Measurements from ENCODE around the gene FLNB. TPM values are rescaled to one million over a fixed set of nuclear protein-coding genes. Genes with fewer than 3 reads are reported as not detected.

FLNB gene
- total RNA-seq, 1 donor from 2014 or later = 303 TPM

DNA sequence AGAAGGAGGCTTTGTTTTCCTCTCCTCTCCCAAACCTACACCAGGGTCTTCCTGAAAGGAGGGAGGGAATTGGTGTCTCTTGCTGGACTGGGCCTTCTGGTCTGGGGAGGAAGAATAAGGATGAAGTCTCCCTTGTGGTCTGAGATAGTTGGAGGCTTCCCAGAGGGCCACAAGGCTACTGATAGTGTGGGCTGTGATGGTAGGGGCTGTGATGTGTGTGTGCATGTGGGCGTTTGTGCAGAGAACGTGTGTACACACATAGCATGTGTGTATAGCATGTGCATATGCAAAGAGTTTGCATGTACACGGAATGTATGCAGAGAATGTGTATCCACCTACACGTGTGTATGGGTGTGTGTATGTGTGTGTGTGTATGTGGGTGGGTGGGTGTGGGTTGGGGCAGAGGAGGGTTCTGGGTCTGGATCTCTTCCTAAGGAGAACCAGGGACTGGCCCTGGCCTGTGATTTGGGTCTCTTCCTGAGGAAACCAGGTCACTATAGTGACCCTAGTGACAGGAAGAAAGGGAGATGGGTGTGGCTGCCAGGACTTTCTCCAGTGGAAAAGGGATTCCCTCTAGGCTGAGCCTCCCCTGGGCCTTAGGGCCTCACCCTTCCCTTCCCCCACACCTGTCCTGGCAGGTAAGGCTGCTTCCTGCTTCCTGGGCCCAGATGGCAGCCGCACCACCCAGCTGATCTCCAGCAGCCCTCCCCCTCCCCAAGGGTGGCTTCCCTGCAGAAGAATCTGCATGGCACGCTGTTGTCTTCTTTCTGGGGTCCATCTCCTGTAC is 1.7 kb downstream of the FLNB start:
- DNase-seq (ENCODE audit: low spot score) = peak; percentile 82

DNA sequence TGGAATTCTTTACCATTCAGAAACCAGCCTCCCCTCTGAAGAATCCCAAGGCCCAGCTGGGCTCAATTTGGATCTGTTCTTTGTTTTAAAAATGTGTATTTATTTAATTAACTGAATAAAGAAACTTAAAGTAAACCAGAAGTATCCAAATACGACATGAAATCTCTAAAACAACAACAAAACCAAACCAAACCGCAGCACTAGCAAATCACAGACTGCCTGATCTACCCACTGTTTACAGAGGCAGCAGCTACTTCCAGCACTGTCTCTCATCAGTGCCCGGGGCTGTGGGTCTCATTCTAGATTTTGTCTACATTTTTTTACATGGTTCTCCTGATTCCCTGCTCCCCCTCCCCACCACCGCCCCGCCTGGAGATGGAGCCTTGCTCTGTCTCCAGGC is 2.3 kb downstream of the FLNB start:
- no peak for DNase-seq (ENCODE audit: low spot score)

DNA sequence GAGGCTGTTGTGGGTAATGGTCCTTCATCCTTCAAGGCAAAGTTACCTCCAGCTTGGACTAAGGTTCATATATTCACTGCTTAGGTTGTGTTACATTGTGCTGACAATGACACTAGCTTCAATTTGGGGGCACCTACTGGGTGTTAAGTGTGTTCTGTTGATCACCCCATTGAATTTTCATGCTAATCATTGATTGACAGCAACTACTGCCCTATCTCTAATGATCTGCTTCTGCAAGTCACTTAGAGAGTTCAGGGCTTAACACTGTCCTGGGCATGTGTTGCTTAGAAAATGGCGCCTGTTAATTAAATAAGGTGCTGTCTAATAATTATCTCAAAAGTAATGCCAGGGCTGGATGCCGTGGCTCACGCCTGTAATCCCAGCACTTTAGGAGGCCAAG is 3.4 kb downstream of the FLNB start:
- DNase-seq (ENCODE audit: low spot score) = no peak

DNA sequence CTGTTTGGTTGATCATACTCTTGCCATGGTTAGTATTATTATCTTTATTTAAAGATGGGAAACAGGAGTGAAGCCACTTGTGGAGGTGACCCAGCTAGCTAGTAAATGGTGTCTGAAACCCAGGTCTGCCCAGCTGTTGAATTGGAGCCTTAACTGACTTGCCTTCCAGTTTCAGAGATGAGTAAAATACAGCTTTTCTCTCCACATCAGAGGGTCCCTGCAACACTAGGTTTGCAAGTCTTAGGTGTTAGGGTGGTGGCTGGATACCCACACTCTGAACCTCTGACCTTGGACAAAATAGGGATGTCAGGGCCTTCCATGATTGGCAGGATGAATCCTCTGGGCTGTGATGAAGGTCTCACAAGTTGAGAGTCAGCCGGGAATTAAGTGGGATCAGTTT is 4.1 kb downstream of the FLNB start:
- no peak for DNase-seq (ENCODE audit: low spot score)

DNA sequence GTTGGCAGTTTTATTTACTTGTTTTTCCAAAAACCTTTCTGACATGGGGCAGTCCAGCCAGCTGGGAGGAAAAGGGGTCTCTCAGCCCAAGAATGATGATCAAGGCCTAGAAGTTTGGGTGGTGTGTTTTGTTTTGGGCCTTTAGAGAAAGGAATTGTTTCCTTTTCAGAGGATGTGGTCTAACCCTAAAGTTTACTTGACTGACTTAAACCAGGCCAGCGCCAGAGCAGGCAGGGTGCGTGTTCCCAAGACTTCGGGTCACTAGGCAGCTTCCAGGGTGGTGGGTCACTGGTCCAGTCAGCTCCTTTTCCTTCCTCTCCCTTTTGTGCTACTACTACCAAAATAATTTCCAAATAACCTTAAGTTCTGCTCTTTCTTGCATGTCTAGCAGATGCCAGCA is 4.9 kb downstream of the FLNB start:
- DNase-seq (ENCODE audit: low spot score) = no peak

DNA sequence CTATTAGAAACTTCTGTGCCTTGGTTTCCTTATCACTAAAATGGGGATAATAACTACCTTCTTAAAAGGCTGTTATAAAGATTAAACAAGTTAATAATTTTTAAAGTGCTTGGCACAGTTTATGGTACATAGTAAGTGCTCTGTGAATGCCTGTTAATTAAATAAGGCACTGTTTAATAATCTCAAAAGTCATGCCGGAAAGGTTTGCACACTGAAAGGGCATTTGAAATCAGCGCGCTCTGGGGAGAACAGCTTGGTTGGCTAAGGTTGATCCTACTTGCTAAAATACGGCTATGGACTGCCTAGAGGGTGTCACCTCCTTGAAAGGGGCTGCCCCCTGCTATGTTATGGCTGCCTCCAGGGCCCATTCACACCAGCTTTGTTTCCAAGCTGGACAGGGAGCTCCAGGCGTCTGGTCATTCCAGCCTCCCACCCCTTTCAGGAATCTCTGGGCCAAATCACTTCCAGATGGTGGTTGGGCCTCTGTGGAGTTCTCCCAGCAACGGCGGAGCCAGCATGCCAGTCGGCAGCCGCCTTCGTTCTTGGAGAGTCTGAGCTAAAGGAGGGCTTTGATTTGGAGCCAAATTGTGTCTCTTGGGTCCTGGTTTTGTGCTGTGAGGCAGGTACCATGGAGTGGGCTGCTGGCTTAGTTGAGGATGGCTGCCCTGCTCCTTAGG is 5.9 kb downstream of the FLNB start:
- DNase-seq (ENCODE audit: low spot score) = peak; percentile 64

DNA sequence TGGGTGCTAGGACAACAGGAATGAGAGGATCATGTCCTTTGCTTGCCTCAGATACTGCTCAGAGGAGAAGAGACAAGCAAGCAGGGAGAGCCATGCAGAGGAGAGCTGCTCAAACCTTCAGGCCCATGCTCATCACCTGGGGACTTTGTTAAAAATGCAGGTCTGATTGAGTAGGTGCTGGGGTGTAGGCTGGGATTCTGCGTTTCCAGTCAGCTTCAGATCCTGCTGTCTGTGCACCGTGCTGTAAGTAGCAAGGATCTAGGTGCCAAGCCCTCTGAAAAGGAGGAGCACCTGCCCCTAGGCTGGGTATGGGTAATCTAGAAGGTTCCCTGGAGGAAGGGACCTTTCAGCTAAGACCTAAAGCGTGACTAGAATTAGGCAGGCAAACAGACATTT is 7.3 kb downstream of the FLNB start:
- DNase-seq (ENCODE audit: low spot score) = no peak

DNA sequence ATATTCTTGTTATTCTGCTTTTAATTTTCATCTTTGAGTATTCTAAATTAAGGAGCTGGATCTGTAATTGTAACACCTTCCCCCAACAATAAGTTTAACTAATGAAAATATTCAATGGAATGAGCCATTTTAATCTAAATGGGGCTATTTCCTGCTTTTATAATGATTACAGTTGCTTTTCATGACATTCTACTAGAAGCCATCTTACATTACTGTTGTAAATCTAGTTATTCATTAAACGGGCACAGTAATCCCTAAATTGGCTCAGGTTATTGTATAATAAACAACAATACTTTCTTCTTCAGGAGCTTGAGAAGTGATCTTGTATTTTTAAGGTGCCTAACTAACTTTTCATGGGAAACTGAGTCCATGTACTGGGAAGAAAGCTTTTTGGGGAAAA is 8.5 kb downstream of the FLNB start:
- no peak for DNase-seq (ENCODE audit: low spot score)

DNA sequence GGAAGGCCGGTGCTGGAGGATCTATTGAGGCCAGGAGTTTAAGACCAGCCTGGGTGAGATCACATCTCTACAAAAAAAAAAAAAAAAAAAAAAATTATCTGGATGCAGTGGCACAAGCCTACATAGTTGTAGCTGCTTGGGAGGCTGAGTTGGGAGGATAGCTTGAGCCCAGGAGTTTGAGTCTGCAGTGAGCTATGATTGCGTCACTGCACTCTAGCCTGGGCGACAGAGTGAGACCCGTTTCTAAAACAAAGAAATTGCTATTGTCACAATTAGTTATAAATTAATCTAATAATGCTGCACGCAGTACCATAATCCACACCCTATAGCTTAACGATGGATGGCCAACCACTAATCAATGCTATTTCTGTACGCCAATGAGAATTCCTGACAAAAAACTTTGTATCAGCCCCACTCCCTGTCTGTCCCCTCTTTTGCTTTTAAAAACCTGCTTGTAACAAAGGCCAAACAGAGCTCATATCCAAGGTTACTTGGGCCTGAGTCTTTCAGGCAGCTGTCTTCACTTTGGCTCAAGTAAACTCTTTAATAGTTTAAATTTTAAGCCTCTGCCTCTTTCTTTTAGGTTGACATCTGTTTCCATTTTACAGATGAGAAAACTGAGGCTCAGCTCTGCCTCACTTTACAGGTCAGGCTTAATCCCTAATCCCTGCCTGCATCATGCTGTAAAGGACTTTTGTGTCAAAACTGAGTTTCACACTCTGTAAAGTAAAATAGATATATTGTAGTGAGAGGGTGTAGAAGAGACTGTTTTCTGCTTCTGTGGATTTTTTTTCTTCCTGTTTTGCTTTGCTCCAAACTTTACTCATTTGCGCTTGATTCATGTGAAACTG is 10.9 kb downstream of the FLNB start:
- no peak for DNase-seq (ENCODE audit: low spot score)

DNA sequence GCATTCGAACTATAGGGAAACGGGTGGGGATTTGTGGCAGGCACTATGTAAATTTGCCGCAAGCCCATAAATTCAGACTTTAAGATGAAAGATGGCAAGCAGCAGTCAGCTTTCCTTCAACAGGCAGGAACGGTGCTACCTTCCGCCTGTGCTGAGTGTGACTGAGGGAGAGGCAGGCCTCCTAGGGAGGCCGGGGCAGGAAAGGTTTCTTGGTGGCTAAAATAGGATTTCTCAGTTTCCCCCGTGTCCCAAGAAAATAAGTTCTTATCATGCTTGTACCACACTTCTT is 12.5 kb downstream of the FLNB start:
- no peak for DNase-seq (ENCODE audit: low spot score)

DNA sequence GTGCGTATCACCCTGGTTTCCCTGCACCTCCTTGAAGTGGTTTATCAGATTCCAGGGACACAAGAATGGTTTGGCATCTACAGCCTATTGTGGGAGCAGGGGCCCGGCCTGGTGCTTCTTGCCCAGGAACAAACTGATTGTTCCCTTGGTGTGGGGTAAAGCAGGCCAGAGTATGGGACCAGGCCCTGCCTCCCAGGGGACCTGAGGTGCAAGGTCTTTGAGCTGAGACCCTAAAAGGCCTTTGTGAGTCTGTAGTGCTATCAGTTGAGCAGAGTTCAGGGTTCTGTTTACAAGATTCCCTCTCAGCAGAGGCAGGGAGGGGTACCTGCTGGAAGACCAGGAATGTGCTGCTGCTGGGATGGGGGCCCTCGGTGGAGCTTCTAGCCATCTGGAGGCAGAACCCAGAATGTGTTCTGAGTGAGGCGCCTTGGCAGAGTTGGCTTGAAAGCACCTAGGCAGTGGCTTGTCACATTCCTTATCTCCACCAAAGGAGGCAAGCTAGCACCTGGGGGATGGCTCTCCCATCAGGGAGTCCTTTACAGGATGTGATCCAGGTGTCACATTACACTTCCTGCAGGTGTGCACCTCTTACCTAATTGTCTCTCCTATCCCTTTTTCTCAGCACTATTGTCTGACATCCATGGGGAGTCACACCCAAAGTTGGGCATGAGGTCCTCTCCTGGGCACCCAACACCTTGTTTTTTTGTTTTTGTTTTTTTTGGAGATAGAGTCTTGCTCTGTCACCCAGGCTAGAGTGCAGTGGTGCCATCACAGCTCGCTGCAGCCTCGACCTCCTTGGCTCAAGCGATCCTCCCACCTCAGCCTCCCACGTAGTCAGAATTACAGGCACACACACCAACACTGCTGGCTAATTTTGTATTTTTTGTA is 13.1 kb downstream of the FLNB start:
- no peak for DNase-seq (ENCODE audit: low spot score)

DNA sequence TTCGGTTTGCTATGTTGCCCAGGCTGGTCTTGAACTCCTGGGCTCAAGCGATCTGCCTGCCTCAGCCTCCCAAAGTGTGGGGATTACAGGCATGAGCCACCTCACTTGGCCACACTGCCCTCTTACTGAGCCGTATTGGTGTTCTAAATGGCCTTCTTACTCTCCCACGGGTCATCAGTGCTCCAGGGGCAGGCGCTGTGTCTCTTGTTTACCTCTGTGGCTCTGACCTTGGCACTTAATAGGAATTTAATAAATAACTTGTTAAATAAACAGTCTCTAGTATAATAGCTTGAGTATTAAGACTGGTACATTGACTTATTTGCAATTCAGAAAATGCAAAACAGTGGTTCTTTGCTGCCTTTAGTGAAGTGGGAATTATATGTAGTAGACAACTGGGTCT is 13.7 kb downstream of the FLNB start:
- DNase-seq (ENCODE audit: low spot score) = no peak

DNA sequence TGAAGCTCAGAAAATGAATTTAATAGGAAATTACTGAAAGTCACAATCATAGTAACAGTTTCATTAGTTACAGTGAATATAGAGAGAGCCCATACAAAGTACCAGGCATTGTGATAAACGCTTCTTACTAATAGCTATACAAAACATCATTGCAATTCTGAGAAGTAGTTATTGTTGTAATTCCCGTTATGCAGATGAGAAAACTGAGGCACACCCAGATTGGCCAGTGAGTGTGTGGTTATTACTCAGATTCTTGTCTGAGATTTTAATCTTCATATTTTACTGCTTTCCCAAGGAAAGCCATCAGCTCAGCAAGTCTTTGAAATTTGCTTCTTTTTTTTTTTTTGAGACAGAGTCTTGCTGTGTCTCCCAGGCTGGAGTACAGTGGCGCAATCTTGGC is 14.3 kb downstream of the FLNB start:
- no peak for DNase-seq (ENCODE audit: low spot score)

DNA sequence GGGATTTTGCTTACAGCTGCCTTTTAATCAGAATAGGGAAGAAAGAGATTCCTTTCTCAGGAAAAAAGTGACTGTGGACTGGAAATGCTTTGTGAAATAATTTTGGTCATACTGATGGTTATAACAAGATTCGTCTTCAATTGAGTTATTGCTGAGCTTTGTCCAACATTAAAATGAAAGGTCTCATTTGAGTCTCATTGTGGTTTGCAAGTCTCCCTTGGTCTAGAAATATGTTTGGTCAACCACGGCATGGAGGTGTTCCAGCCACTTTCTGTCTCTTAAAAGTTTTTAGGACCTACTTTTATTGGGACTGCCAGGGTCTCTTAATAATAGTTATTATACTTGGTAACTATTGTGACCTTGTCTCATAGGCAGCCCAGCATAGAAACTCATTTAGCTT is 15.3 kb downstream of the FLNB start:
- no peak for DNase-seq (ENCODE audit: low spot score)

DNA sequence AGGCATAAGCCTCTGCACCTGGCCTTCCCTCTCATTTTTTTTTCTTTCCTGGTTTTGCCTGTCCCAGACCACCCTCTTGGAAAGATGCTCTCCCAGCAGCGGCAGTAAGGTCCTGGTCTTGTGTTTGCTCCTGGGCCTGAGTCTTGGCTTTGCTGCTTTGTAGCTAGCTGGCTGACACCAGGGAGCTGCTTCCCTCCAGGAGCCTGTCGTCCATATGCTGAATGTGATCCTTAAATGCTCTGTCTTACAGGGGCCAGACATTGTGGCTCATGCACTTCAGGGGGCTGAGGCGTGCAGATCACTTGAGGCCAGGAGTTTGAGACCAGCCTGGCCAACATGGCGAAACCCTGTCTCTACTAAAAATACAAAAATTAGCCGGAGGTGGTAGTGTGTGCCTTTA is 17.2 kb downstream of the FLNB start:
- no peak for DNase-seq (ENCODE audit: low spot score)

DNA sequence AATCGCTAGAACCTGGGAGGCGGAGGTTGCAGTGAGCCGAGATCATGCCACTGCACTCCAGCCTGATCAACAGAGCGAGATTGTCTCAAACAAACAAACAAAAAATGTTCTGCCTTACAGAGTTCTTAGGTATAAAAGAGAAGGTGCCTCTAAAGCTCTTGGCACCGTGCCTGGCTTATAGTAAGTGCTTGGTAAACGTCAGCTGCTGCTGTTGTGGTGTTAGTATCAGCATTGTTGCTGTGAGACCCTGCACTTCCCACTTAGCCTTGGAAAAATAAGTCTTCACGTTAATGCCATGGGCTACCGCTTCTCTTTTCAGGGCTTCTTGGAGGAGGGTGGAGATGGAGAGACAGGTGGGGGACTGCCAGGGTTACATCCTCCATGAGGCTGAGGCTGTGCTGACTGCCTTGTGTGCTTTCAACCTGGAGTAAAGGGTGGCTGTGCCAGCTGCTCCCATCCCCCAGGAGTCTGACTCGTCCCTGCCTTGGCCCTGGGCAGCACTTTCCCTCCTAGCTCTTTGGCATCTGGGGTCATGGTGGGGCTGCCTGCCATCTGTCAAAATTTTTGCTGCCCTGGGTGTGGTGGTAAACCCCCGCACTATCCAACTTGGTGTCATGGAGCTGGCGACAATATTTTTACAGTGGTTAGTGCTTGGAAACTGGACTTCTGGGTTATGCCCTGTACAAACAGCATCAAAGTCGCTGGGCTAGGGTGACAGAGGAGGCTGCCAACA is 17.8 kb downstream of the FLNB start:
- no peak for DNase-seq (ENCODE audit: low spot score)

DNA sequence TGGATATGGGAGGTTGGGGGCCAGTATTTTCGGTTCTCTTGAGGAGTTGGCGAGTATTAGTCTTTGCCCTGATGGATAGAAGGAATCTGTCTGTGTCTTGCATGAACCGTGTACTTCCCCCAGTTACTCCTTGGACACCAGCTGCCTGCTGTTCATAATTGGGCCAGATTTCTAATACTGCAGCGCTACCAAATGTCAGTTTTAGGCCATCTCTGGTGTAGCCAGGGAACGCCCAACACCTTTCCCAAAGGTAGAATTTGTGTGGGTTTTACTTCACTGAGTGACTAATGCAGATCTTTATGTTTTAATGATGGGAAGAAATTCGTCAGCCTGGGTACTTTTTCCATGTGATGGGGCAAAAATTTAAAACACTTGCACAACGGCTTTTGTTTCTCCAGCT is 18.4 kb downstream of the FLNB start:
- no peak for DNase-seq (ENCODE audit: low spot score)

DNA sequence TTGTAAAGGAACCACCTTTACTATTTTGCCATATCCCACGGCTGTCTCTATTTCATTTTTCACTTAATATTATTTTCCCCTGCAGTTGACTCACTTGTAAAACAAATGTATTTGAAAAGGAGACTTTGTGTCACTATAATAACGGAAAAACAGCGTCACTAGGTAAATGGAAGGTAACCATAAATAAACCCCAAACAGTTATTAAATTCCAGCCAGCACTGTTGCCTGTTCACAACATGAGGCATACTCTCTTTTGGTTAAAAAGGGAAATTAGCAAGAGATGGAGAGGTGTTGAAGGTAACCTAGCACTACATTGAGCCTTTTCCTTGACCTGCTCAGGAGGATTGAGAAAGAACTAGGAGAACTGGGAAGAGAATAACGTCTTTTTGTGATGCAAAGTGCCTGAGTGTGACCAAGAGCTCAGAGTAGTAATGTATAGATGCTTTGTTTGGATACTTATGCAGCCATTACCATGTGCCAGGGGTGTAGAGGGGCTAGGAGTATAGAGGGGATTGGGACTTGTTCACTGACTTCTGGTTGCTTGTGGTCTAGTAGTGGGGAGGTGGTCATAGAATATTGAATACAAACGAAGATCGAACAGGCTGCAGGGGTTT is 19.6 kb downstream of the FLNB start:
- no peak for DNase-seq (ENCODE audit: low spot score)

DNA sequence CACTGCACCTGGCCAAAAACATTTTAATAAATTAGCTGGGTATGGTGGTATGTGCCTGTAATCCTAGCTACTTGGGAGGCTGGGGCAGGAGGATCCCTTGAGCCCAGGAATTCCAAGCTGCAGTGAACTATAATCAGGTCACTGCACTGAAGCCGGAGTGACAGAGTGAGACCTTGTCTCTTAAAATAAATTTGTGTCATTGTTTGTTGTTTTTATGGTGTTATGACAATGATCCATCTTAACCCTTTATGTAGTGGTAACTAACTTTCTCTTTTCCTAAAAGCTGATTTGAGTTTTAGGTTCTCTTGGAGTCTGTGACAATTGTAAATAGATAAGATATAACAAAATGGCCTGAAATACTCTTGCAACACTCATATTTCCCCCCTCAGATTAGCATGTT is 20.7 kb downstream of the FLNB start:
- DNase-seq (ENCODE audit: low spot score) = no peak

DNA sequence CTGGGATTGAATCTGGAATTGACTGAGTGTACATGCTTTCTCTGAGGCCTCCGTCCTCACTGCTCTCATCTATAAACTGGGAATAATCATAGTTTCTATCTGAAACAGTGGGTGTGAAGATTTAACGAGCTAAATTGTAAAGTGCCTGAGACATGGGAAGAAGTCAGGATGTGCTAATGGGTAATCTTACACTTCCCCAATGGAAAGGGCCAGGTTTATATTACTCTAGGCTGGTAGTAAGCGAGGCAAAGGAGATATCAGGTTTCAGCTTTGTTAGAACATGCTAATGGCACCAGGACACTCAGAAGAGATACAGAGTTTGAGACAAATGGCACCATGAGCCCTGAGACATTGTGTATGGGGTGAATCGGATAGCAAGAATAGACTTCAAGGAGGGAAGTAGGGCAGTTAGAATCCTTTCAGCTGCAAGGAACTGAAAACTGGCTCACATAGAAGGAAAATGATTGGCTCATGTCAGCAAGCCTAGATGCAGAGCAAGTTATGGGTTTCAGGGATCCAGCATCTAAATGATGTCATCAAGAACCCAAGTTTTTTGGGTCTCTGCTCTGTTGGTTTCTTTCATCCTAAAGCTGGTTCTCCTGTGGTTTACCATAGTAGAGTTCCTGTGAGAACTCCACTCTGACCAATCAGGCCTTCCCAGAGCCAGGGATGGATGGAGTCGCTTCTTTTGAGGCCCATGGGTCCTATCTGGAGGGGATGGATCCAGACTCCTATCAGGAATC is 21.8 kb downstream of the FLNB start:
- DNase-seq (ENCODE audit: low spot score) = no peak

All from ureter (tissue), 1 donor.